ENCODE measurements around the gene SSUH2.

GRCh38 chr3:8608041-8608790, 36.4 kb downstream of the SSUH2 start:
- TF ChIP-seq EP300 (IDR thresholded peaks at IDR 0.05) (no peak), POLR2A (IDR thresholded peaks at IDR 0.05) (no peak), CTCF (IDR thresholded peaks at IDR 0.05) (no peak), POLR2AphosphoS5 (IDR thresholded peaks at IDR 0.05) (no peak)

Data from suprapubic skin (tissue), 4 donors.